ENCODE data around the gene USP53. TPM values are rescaled to one million over a fixed set of nuclear protein-coding genes. Genes with fewer than 3 reads are reported as not detected.
A peak's percentile ranks its signal among the peaks of the same experiment; 100 is the strongest.
"Not testable (repeated sequence)": the region's sequence is repeated elsewhere in the genome, so short reads cannot be mapped to it uniquely, and the experiment has no call there.

Gene USP53
- 20.0 to 22.3 TPM (median 20.0 TPM) in 3 replicates for total RNA-seq
- long read RNA-seq, full-length matches to known transcripts: 1 of 9 reads
- long read RNA-seq, partial matches to known transcripts: 0 of 9 reads
- long read RNA-seq, other reads (novel, unspliced or antisense): 8 of 9 reads

GRCh38 chr4:119212234-119212963 is at the start of gene USP53:
Gene USP53 (plus strand): TSS chr4:119212713. CDS start chr4:119239760, 27,047 bp downstream.
- peaks cover 3% of the 10 kb centered on the region for H3K36me3 Mint-ChIP-seq (ENCODE audit: low read depth)
- TF ChIP-seq CTCF (IDR thresholded peaks at IDR 0.05): no peak
- peaks cover 41% of the 10 kb centered on the region for H3K4me1 Mint-ChIP-seq (ENCODE audit: low read depth)

GRCh38 chr4:119165767-119166166 is 46.7 kb upstream of the USP53 start:
- Mint-ChIP-seq H3K36me3 (ENCODE audit: low read depth) (peaks cover 2% of the 10 kb centered on the region), H3K4me3 (ENCODE audit: unreplicated experiment) (no peak overlapping the region), H3K4me1 (ENCODE audit: low read depth) (no peaks in the 10 kb centered on the region), H3K27ac (ENCODE audit: unreplicated experiment) (no peak overlapping the region), H3K27me3 (ENCODE audit: low read depth) (peaks cover 2% of the 10 kb centered on the region), H3K9me3 (ENCODE audit: low read depth) (peaks cover 15% of the 10 kb centered on the region)
- TF ChIP-seq CTCF (IDR thresholded peaks at IDR 0.05): no peak
- DNase-seq (ENCODE audit: low spot score): no peak

More at GRCh38 chr4:119212234-119212963, at the start of gene USP53:
- no peaks in the 10 kb centered on the region for H3K27me3 Mint-ChIP-seq (ENCODE audit: low read depth)
- peak within 1 kb of the TSS; percentile 93 for H3K27ac Mint-ChIP-seq (ENCODE audit: unreplicated experiment)
- no peaks in the 10 kb centered on the region for H3K9me3 Mint-ChIP-seq (ENCODE audit: low read depth)
- H3K4me3 Mint-ChIP-seq (ENCODE audit: unreplicated experiment): peak within 1 kb of the TSS; percentile 98
- DNase-seq (ENCODE audit: low spot score): peak; percentile 98

GRCh38 chr4:119170195-119170594 is 42.3 kb upstream of the USP53 start:
- peaks cover 15% of the 10 kb centered on the region for H3K9me3 Mint-ChIP-seq (ENCODE audit: low read depth)
- H3K4me1 Mint-ChIP-seq (ENCODE audit: low read depth): no peaks in the 10 kb centered on the region
- peak; percentile 26 for TF ChIP-seq CTCF (IDR thresholded peaks at IDR 0.05)
- H3K27me3 Mint-ChIP-seq (ENCODE audit: low read depth): no peaks in the 10 kb centered on the region
- no peak overlapping the region for H3K4me3 Mint-ChIP-seq (ENCODE audit: unreplicated experiment)
- H3K27ac Mint-ChIP-seq (ENCODE audit: unreplicated experiment): no peak overlapping the region
- no peak for DNase-seq (ENCODE audit: low spot score)
- H3K36me3 Mint-ChIP-seq (ENCODE audit: low read depth): peaks cover 2% of the 10 kb centered on the region

GRCh38 chr4:119172223-119172622 is 40.3 kb upstream of the USP53 start:
- H3K4me1 Mint-ChIP-seq (ENCODE audit: low read depth): no peaks in the 10 kb centered on the region
- DNase-seq (ENCODE audit: low spot score): no peak
- H3K4me3 Mint-ChIP-seq (ENCODE audit: unreplicated experiment): no peak overlapping the region
- no peaks in the 10 kb centered on the region for H3K36me3 Mint-ChIP-seq (ENCODE audit: low read depth)
- H3K9me3 Mint-ChIP-seq (ENCODE audit: low read depth): peaks cover 10% of the 10 kb centered on the region
- TF ChIP-seq CTCF (IDR thresholded peaks at IDR 0.05): no peak
- H3K27ac Mint-ChIP-seq (ENCODE audit: unreplicated experiment): no peak overlapping the region
- no peaks in the 10 kb centered on the region for H3K27me3 Mint-ChIP-seq (ENCODE audit: low read depth)

GRCh38 chr4:119173729-119174361 is 38.7 kb upstream of the USP53 start:
- not testable (repeated sequence) for H3K36me3 Mint-ChIP-seq (ENCODE audit: low read depth); H3K9me3 Mint-ChIP-seq (ENCODE audit: low read depth); H3K4me1 Mint-ChIP-seq (ENCODE audit: low read depth); H3K27ac Mint-ChIP-seq (ENCODE audit: unreplicated experiment); H3K4me3 Mint-ChIP-seq (ENCODE audit: unreplicated experiment); H3K27me3 Mint-ChIP-seq (ENCODE audit: low read depth)
- DNase-seq (ENCODE audit: low spot score): peak; percentile 79
